HL-60/S4 treated with phorbol 12-myristate 13-acetate at 8.2 ng/mL for 4 days and 3 days (cell line): ENCODE measurements around the gene HTT.
"Not testable (repeated sequence)": the region's sequence is repeated elsewhere in the genome, so short reads cannot be mapped to it uniquely, and the experiment has no call there.

ENCODE experiments used
- in situ Hi-C: fragments of 300-500 bp; cut with MboI; formaldehyde crosslinking; loops from 2 replicates; pipeline ENCODE4 v1.15.0; 2022; ENCODE audit warnings: low sequenced_read_pairs

The HTT gene

DNA sequence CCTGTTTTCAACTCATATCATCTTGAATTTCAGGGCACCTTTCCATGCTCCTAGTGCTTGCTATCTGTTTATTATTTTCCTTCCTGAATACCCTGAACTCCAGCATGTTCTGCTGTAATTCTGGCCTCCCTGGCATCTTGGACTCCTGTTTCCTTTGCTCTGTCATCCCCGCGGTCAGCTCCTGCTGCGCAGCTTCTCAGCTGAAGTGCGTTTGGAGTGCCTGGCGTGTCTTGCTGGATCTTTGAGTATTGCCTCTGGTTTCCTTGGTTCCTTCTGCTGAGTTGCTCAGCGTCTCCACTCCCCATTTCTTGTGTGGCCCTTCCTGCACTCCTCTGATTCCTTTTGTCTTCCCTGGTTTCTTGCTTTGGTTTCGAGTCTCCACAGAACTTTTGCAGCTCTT is 84.4 kb downstream of the HTT start:
- in situ Hi-C loops = no loop called here

DNA sequence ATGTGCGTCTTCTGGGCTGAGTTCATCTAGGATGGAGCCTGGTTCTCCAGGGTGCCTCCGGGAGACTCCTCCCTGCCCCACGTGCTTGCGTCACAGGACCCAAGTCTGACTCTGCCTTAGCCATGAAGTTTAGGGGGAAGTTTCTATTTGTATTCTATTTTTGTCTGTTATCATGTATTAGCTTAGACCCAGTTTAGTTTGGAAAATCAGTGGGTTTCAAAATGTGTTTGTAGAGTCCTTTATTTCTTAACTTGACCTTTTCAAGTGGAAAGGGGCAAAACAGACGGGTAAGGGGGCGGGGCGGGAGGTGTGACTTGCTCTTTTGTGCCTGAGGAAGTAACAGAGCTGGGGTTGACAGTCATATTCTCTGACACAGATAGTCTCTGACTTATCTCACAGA is 86.0 kb downstream of the HTT start:
- in situ Hi-C loops = no loop called here

DNA sequence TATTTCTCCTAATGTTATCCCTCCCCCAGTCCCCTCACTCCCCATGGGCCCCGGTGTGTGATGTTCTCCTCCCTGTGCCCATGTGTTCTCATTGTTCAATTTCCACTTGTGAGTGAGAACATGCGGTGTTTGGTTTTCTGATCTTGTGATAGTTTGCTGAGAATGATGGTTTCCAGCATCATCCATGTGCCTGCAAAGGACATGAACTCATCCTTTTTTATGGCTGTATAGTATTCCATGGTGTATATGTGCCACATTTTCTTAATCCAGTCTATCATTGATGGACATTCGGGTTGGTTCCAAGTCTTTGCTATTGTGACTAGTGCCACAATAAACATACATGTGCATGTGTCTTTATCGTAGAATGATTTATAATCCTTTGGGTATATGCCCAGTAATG is 86.6 kb downstream of the HTT start:
- in situ Hi-C loops = not testable (repeated sequence)

DNA sequence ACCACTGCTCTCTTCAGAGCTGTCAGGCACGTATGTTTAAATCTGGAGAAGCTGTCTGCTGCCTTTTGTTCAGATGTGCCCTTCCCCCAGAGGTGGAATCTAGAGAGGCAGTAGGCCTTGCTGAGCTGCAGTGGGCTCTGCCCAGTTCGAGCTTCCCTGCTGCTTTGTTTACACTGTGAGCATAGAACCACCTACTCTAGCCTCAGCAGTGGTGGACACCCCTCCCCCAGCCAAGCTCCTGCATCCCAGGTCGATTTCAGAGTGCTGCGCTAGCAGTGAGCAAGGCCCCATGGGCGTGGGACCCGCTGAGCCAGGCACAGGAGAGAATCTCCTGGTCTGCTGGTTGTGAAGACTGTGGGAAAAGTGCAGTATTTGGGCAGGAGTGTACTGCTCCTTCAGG is 92.0 kb downstream of the HTT start:
- in situ Hi-C loops = not testable (repeated sequence)

DNA sequence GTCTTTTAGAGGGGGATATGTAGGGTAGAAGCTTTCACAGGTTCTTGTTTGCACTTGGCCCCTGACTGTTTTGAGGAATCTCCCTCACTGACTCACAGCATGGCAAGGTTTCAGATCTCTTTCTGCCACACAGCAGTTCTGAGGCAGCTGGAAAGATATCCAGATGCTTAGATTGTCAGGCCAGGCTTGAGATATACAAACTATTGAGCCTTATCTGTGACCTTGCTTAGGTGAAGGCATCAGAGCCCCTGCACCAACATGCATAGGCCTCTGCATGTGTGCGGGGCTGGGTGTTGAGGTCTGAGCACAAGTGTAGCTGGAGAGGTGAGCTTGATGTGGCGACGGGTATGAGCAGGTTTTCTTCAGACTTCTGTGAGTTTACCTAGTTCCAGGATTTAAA is 93.5 kb downstream of the HTT start:
- in situ Hi-C loops = no loop called here

DNA sequence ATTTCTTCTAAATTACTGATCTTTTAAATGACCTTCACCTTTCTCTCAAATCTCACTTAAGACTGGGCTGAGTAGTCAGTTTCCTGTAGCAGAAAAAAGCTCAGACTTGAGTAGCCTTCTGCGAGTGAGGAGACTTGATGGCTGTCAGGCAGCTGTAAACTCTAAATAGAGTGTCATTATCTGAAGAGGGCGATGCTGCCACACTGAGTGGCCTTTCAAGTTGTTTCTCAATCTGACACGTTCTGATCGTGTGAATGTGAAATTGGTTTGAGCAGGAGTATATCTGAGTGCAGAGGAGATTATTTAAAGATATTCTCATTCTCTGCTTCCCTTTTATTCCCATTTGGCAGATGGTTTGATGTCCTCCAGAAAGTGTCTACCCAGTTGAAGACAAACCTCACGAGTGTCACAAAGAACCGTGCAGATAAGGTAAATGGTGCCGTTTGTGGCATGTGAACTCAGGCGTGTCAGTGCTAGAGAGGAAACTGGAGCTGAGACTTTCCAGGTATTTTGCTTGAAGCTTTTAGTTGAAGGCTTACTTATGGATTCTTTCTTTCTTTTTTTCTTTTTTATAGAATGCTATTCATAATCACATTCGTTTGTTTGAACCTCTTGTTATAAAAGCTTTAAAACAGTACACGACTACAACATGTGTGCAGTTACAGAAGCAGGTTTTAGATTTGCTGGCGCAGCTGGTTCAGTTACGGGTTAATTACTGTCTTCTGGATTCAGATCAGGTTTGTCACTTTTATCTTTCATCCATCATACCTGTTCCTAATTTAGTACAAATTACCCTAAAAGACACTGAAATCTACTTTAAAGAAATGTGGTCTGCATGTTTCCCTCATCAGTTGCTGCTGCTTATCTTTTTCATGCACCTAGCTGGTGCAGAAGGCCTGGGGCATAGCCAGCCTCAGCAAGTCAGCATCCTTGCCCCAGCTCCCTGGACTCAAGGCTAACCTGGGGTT is 100.2 kb downstream of the HTT start:
- in situ Hi-C loops = no loop called here

DNA sequence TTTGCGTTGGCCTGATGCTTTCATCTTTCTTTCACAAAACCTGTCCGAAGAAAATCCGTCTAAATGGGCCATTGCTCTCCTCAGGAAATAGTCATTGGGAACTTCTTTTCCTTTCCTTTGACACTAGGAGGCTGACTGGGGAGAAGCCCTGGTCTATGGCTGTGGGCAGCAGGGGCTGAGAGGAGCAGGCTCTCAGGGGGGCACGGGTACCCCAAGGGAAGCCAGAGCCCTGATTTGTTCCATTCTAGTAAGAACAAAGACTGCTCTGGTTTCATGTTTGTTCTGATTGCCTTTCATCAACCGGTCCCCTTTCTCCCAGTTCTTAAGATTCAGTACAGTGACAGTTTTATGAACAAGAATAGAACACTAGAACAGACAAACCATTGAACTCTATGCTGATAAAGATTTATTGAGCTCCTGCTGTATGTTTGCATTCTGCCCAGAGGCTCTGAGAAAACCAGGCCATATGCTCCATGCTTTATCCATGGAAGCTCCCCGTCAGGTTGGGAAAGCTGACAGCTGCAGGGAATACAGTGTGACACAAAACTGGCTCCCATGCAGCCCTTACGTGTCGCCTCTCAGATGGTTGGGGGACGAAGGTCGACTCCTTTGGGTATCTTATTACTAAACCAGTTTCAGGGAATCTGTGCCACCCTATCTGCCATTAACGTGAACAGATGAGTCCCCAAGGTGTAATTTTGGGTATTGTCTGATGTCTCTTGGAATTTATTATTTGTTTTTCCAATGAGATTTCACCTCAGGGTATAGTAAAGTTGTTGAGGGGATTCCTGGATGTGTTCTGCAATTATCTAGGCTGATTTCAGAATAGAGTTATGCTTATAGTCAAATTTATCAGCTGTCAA is 102.1 kb downstream of the HTT start:
- in situ Hi-C loops = no loop called here

DNA sequence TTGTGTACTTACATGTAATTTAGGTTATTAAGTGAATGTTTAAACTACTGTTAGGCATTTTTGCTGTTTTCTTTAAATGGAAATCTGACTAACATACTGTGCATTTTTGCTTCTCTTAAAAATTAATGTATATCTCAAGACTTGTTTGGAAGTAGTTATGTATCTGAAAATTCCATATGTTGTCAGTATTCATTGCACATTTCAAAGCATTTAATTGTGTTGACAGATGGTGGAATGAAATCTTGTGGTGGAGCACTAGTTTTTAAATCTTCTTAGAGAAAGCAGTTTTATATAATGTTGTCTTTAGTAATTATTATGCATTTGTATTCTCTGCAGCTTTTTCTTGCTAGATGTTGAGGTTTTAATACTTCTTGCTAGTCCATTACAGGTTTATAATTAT is 102.9 kb downstream of the HTT start:
- in situ Hi-C loops = no loop called here

DNA sequence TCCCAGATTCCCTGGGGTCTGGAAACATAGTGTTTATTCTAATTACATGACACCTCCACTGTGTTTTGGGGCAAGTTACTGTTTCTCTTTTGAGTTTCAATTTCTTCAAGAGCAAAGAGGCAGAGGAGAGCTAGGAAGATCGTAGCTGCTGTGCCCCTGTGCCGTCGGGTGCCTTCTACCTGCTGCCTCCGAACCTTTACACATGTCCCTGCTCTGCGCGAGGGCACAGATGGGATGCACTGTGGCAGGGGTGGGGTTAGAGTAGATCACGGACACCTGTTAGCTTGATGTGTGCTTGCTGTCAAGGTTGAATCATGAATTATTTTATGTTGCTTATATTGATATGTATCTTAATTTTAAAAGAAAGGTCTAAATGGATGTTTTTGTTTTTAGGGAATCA is 103.4 kb downstream of the HTT start:
- in situ Hi-C loops = no loop called here

DNA sequence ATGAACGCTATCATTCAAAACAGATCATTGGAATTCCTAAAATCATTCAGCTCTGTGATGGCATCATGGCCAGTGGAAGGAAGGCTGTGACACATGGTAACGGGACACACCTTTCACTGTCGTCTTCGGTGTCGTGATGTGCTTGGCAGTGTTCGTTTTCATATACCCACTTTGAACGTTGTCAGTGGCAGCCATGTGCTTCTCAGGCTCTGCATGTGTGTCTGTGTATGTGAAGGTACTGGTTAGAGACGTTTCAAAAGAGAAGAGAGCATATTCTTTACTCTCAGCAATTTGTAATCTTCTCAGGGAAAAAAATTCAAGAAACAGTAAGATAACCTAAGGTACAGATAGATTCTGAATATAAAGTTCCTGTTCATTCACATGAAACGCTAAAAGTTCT is 103.9 kb downstream of the HTT start:
- in situ Hi-C loops = no loop called here

DNA sequence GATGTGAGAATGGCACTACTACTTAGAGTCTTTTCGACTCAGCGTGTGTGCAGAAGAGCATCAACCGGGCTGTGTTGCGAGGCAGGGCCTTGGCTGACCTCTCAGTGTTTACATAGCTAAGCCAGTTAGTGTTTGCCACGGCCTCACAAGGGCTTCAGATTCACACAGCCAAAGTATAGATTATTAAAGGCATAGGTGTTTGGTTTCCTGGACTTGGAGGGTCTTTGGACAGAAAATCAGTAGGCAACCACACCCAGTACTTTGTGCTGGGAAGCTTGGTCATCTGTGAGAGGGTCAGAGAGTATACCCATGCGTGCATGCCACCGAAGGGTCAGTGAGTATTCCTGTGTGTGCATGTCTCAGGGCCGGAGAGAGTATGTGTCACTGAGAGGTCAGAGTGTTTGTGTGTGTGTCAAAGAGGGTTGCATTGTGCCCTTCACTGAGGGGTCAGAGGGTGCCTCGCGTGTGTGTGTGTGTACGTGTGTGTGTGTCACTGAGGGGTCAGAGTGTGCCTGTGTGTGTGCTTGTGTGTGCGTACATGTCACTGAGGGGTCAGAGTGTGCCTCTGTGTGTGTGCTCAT is 104.7 kb downstream of the HTT start:
- in situ Hi-C loops = no loop called here

DNA sequence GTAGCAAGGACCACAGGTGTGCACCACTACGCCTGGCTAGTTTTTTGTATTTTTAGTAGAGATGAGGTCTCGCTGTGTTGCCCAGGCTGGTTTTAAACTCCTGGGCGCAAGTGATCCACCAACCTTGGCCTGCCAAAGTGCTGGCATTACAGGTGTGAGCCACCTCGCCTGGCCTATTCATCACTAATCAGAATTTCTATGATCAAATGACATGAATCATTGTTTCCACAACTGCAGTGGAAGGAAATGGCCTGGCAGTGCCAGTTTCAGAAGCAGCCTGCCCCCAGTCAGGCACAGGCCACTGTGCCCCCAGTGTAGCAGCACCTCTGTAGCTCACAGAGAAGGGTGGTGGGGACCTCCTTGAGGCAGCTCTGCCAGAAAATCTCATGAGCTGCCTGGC is 108.5 kb downstream of the HTT start:
- in situ Hi-C loops = no loop called here

DNA sequence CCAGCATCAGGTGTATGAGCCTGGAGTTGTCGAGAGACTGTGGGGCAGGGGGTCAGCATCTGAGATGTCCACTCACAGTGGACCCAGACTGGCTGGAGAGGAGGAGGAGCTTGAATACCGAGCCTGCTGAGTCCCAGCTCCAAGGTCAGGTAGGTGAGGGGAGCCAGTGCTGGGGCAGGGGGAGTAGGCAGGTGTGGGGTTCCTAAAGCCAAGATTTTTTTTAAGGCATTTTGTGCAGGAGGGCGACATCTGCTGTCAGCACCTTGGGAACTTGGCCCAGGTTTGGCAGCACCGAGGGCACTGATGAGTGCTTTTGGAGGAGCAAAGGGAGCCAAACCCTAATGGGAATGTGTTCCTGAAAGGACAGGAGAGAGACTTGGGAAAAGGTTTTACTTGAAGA is 110.2 kb downstream of the HTT start:
- in situ Hi-C loops = no loop called here

DNA sequence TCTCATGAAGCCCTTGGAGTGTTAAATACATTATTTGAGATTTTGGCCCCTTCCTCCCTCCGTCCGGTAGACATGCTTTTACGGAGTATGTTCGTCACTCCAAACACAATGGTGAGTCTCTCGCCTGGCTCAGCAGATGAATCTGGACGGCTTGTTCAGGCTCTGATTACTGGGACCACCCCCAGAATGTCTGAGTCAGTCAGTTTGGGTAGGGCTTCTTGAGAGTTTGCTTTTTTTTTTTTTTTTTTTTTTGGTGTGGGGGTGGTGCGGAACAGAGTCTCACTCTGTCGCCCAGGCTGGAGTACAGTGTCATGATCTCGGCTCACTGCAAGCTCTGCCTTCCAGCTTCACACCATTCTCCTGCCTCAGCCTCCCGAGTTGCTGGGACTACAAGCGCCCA is 112.1 kb downstream of the HTT start:
- in situ Hi-C loops = no loop called here

DNA sequence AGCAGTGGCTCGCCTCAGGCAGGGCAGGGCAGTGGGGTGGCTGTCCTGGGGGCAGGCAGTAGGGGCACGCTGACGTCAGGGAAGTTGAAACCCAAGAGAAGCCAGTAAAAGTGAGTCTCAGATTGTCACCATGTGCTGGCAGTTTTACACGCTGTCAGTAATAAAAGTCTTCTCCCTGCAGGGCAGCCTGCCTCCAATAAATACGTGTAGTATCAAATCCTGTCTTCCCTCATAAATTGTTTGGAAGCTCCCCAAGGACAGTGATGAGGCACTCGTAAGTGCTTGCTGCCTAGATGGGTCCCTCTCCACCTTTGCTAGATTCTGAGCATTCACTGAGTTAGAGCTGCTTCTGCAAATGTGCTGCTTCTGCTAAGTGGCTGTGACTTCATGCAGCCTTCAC is 113.6 kb downstream of the HTT start:
- in situ Hi-C loops = no loop called here

DNA sequence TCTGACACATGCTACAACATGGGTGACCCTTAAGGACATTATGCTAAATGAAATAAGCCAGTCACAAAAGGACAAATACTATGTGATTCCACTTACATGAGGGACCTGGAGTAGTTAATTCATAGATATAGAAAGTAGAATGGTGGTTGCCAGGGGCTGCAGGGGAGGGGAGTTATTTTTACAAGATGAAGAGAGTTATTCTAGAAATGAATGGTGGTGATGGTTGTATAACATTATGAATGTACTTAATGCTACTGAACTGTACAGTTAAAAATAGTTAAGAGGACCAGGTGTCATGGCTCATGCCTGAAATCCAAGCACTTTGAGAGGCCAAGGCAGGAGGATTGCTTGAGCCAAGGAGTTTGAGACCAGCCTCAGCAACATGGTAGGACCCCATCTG is 115.0 kb downstream of the HTT start:
- in situ Hi-C loops = no loop called here

DNA sequence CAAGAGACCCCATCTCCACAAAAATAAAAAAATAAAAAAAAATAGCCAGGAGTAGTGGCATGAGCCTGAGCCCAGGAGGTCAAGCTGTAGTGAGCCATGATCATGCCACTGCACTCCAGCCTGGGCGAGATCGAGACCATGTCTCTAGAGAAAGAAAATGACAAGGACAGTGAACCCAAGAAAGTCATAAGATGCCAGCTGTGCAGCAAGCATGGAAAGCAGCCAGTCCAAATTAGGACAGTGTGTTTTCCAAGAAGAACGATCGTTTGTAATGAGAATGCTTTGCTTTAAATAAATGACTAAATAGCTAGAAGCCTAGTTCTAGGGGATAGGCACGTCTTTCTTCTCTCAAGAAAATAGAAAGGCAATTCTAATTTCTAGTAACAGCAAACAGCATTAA is 116.1 kb downstream of the HTT start:
- in situ Hi-C loops = no loop called here

DNA sequence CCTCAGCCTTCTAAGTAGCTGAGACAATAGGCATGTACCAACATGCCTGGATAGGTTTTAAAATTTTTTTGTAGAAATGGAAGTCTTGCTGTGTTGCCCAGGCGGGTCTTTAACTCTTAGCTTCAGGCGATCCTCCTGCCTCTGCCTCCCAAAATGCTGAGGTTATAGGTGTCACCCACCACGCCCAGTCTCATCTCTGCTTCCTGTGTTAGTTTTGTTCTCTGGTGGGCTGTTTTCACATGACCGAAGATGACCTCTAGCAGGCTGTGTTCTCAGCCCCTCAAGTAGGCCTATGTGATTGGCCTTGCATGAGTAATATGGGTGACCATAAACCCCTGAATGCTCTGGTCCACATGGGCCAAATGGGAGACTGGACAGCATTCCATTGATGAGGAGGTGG is 117.7 kb downstream of the HTT start:
- in situ Hi-C loops = no loop called here

DNA sequence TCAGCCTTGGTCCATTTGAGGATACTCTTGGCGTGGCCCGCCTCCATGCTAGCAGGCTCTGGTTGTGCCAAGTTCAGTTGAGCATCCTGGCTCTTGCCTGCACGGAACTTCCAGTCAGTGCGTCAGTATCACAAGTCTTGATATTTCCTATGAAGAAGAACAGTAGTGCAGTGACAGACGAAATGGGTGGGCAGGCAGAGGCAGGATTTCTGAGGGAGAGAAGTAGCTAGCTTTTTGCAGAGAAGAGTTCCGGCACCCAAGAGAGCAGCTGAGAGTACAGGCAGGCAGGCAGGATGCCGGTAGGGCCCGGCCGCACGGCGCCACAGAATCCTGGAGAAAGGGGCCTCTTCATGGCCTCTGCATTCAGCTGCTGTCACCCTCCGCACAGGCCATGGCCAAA is 118.3 kb downstream of the HTT start:
- in situ Hi-C loops = no loop called here

DNA sequence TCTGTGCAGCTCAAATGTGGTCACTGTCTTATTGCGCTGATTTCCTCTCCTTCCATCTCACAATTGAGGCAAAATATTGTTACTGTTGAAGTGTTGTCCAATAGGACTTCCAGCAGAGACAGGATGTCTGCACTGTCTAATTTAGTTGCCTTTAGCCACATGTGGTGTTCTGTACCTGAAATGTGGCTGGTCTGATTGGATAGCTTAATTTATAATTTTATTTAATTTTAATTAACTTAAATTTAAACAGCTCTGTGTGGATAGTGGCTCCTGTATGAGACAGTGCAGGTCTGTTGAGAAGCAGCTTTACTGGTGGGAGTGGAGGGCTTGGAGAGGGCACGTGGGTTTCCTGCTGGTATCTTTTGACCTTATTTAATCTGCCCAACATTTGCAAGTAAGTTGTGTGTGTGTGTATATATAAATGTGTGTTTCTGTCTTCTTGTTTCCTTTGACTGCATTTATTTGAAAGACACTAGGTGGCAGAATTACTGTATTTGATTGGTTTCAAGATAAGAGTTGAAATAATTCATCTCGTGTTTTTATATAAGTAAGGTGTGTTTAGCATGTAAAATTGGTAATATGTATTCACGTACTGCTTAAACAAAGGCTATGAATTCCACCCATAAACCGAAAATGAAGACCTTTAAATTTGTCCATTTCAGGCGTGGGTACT is 119.2 kb downstream of the HTT start:
- in situ Hi-C loops = no loop called here
